GM21529 (cell line): ENCODE measurements around the gene NARF.
A peak's percentile ranks its signal among the peaks of the same experiment; 100 is the strongest.
"Not testable (repeated sequence)": the region's sequence is repeated elsewhere in the genome, so short reads cannot be mapped to it uniquely, and the experiment has no call there.

ENCODE experiments used
- ATAC-seq: cut with Tn5 transposase; IDR thresholded peaks from one replicate; pipeline ENCODE4 v1.9.1; 2021; ENCODE audit not compliant: unreplicated experiment

NARF gene

GRCh38 chr17:82458179-82458884 lies at the start of gene NARF:
TSS of gene NARF (plus strand) at chr17:82458741. CDS start at chr17:82458804, 63 bp downstream.
- ATAC-seq: peak; percentile 91

DNA sequence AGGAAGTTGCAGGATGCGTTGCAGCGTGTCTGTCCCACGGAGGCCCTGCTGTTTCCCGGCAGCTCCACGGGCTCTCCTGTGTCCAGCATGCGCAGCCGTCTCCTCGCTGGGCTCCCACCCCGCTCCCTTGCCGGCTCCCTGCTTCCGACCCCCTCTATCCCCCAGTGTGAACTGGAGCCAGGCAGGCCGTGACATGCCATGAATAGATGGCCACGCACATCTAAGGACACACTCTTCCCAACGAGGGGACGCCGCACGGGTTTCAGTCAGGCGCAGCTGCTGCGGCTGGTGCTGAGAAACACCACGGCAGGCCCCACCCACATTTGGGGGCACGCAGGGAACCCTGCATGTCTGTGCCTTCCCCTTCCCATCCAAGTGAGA lies 49.6 kb upstream of the NARF start:
- ATAC-seq: no peak

DNA sequence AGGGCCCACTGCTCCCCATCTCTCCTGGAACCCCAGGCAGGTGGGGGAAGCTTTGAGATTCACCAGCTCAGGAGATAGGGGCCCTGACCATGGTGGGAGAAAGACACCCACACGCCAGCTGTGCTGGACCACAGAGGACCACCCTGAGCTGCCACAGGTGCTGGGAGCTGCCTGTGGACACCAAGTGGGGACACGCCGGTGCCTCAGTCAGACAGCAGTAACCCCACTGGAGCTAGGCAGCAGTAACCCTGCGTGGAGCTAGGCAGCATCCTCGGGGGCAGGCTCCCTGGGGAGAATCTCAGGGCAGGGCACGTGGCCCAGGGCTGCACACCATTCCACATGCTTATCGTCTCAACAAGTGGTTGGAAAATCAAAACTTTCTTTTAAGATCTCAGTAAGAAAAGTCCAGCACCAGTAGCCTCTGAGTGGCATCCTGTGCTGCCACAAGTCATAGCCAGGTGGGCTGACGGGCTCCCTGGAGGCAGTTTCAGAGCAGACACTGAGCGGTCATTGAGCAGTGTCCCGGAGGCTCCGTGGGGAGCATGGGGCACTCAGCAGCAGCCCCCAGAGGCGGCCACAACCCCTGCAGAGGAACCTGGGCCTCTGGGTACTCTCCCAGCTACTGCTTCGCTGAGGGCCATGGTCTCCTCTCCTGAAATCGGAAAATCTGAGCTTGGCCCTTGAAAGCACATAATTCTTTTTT lies 48.4 kb upstream of the NARF start:
- no peak for ATAC-seq

DNA sequence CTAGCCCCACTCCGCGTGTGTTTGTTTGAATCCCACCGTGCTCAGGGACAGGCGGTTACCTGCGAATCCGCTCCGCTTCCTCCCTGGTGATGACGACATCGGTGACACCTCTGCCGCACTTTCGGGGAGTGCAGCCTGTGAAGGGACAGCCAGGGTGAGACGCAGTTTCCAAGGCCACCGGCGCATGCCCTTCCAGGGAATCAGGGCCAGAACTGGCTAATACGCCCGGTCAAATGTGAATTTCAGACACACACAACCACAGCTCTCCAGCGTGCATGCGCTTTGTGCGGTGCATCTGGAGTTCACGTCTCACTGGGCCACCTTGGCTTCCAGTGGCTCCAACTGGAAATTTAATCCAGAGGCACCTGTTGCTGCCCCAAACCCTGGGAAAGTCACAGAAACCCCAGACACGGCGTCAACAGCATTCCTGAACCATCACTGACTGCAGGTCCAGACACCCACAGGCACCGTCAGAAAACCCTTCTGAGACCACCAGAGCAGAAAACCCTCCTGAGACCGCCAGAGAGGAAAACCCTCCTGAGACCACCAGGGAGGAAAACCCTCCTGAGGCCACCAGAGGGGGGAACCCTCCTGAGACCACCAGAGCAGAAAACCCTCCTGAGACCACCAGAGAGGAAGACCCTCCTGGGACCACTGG lies 47.0 kb upstream of the NARF start:
- ATAC-seq: no peak

DNA sequence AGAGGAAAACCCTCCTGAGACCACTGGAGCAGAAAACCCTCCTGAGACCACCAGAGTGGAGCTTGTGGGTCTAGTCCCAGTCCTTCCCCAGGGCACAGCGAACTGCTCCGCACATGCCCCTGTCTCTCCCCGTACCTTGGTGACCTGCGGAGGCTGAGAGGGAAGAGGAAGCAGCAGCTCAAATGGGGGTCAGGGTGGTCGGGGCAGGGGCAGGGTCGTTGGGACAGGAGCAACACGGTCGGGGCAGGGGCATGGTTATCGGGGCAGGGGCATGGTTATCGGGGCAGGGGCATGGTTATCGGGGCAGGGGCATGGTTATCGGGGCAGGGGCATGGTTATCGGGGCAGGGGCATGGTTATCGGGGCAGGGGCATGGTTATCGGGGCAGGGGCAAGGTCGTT lies 46.5 kb upstream of the NARF start:
- ATAC-seq: not testable (repeated sequence)

DNA sequence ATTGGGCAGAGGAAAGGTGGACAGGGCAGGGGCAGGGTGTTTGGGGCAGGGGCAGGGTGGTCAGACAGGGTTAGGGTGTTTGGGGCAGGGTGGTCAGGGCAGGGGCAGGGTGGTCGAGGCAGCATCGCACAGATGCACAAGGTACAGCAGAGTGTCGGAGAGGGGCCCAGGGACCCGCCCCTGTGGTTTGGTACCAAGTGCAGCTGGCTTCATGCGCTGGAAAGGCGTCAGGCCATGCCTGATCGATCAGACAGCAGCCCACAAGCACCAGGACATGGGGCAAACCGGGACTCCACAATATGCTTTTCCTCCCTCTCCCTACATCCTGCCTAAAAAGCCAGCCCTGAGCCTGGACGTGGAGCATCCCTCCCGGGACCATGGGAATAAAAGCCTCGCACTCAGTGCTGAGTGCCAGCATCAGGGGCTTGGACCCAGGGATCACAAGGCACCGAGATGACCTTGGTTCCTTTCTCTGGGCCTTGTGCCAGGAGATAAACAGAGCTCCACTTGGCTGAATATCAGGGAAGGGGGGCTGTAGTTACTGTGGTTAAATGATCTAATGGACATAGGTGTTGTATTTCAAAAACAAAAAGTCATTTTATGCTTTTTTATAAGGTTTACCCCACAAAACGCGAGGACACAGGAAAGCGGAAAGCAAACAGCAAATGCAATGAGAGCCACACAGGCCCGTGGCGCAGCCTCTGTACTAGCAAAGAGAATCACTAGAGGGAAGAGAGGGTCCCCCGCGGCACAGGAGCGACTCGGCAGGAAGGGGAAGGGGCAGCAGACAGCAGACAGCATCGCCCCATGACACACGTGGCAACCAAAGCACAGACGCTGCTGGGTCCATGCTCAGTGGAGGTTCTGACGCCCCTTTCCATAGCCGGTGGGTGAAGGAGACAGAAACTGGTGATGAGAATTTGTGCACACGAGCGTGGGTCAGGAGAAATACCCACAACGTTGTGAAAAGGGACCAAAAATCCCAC lies 45.7 kb upstream of the NARF start:
- no peak for ATAC-seq

GRCh38 chr17:82414548-82415281 lies 43.8 kb upstream of the NARF start:
- no peak for ATAC-seq

DNA sequence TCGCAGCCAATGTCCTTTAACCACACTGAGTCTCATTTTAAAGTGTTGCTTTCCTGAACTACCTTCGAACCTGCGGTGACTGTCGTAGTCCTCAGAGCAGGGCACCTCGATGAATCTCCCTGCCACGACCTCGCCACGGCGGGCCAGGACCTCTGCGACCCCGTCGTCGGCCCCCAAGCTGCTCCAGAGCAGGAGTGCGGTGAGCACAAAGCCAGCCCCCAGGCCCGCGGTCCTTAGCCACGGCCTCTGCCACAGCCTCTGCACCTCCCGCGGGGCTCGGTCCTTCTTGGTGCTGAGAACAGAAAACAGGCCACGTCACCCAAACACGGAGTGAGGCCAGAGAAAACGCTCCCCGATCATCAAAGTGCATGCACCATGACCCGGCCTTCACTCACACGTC lies 43.2 kb upstream of the NARF start:
- no peak for ATAC-seq

GRCh38 chr17:82415786-82416185 lies 42.8 kb upstream of the NARF start:
- no peak for ATAC-seq

GRCh38 chr17:82416264-82416663 lies 42.3 kb upstream of the NARF start:
- no peak for ATAC-seq

GRCh38 chr17:82416771-82417170 lies 41.8 kb upstream of the NARF start:
- ATAC-seq: no peak

- peak; percentile 80 for ATAC-seq
Measured at GRCh38 chr17:82418001-82418986, 40.2 kb upstream of the NARF start, which contains the start of the genes HEXD and OGFOD3. TSS of gene HEXD (plus strand) at chr17:82418347. CDS start at chr17:82419800, 1,453 bp downstream. TSS of gene OGFOD3 (minus strand) at chr17:82418586. CDS start at chr17:82418485, 101 bp downstream.

- ATAC-seq: no peak
Measured at GRCh38 chr17:82419540-82419939, 39.0 kb upstream of the NARF start.

DNA sequence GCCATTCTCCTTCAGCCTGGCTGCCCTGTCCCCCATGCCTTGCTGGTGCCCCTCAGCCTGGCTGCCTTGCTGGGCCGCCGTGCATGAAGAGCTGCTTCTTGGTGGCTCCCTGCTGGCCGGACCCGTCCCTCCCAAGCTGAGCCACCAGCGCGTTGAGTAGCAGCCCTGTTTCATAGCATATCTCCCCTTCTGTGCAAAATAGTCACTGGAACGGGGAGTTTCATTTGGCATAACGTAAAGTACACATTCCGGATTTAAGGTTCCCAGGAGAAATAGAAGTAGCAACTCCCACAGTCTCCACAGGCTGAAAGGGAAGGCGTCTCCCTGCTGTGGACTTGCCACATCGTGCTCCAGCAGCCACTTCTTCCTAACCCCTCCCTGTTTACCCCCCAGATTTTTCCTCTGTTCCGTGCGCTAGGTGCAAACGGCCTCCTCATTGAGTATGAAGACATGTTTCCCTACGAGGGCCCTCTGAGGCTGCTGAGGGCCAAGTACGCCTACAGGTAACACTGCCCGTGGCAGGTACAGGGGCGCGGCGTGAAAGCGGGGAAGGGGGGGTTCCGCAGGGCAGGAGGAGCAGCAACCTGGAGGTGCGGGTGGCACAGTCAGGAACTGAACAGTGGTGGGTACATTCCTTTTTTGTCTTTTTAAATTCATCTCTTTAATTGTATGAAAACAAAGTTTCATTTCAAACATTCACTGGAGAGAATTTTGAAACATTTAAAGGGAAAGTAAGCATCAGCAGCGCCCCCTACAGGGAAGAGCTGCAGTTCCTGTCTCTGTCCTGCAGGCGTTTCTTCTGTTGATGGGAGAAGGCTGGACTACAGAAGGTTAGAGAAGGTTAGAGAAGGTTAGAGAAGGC lies 34.3 kb upstream of the NARF start:
- ATAC-seq: no peak

DNA sequence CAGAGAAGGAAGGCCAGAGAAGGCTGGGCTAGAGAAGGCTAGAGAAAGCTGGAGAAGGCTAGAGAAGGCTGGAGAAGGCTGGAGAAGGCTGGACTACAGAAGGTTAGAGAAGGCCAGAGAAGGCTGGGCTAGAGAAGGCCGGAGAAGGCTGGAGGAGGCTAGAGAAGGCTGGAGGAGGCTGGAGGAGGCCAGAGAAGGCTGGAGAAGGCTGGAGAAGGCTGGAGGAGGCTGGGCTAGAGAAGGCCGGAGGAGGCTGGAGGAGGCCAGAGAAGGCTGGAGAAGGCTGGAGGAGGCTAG lies 33.7 kb upstream of the NARF start:
- ATAC-seq: no peak

GRCh38 chr17:82428546-82428945 lies 30.0 kb upstream of the NARF start:
- no peak for ATAC-seq

GRCh38 chr17:82429824-82430223 lies 28.7 kb upstream of the NARF start:
- no peak for ATAC-seq

GRCh38 chr17:82432017-82432416 lies 26.5 kb upstream of the NARF start:
- ATAC-seq: no peak
